H1 (cell line): Measurements from ENCODE around the gene GPR35. TPM values are rescaled to one million over a fixed set of nuclear protein-coding genes. Genes with fewer than 3 reads are reported as not detected.

Source experiments
- CTCF ChIA-PET: fragments of 300-600 bp; sonication (Branson Sonifier 250); formaldehyde crosslinking; loops from one replicate; lab custom pipeline; 2021; ENCODE audit not compliant: partially characterized antibody; lab: Charles Lee
- POLR2A ChIA-PET: fragments of 300-600 bp; sonication (Branson Sonifier 250); formaldehyde crosslinking; loops from one replicate; lab custom pipeline; 2021; ENCODE audit warnings: inconsistent platforms; ENCODE audit not compliant: partially characterized antibody; lab: Charles Lee
- DNase-seq, 2 experiments: peaks; one replicate each; pipeline versions ENCODE4 v3.0.0 to v3.0.0-alpha.2; 2010 to 2022; ENCODE audit warnings: low spot score in 2 of 2, low read depth in 1 of 2, mixed read lengths in 1 of 2
- FAIRE-seq: peaks from 2 replicates; lab custom pipeline; 2011; peaks lifted over from hg19 to GRCh38; lab: Jason Lieb, UNC
- H2AFZ ChIP-seq: 2 replicates; pipeline ENCODE4 v1.8.1; 2012; ENCODE audit warnings: low read length, inconsistent platforms
- H2AK5ac ChIP-seq: 2 replicates; pipeline ENCODE4 v1.6.1; 2013; ENCODE audit warnings: low read depth, low read length
- H2BK120ac ChIP-seq: replicated peaks from 2 replicates; pipeline ENCODE3; 2013; ENCODE audit warnings: low read depth, low read length, inconsistent platforms
- H2BK12ac ChIP-seq: 2 replicates; pipeline ENCODE4 v1.6.1; 2013; ENCODE audit warnings: low read depth, low read length
- H2BK15ac ChIP-seq: 2 replicates; pipeline ENCODE4 v1.6.1; 2013; ENCODE audit warnings: low read length
- H2BK20ac ChIP-seq: 2 replicates; pipeline ENCODE4 v1.6.1; 2013; ENCODE audit warnings: low read length
- H2BK5ac ChIP-seq: 2 replicates; pipeline ENCODE4 v1.6.1; 2013; ENCODE audit warnings: low read depth, low read length
- H3K14ac ChIP-seq: 2 replicates; pipeline ENCODE4 v1.6.1; 2013; ENCODE audit warnings: inconsistent platforms; ENCODE audit not compliant: insufficient read length
- H3K18ac ChIP-seq: 2 replicates; pipeline ENCODE4 v1.6.1; 2013; ENCODE audit warnings: low read length; ENCODE audit errors: extremely low read depth
- H3K23ac ChIP-seq: 2 replicates; pipeline ENCODE4 v1.6.1; 2013; ENCODE audit warnings: inconsistent platforms; ENCODE audit not compliant: insufficient read length
- H3K23me2 ChIP-seq: 2 replicates; pipeline ENCODE4 v1.6.1; 2013; ENCODE audit warnings: low read depth, low read length
- H3K27ac ChIP-seq: 2 replicates; pipeline ENCODE4 v1.6.1; 2011; ENCODE audit warnings: low read depth, low read length, inconsistent platforms
- H3K27me3 ChIP-seq, 4 experiments: replicated peaks in 1 of 4; 1 replicate in 1 of 4; 2 replicates in 3 of 4; pipeline versions ENCODE4 v1.6.1 to v1.8.1; 2011 to 2013; ENCODE audit warnings: low read length in 3 of 4, mild to moderate bottlenecking in 3 of 4, inconsistent platforms in 2 of 4, mixed read lengths in 2 of 4, moderate library complexity in 1 of 4; ENCODE audit not compliant: control insufficient read depth in 3 of 4, insufficient read depth in 3 of 4; ENCODE audit errors: extremely low read depth in 1 of 4
- H3K36me3 ChIP-seq, 4 experiments: 2 replicates each; pipeline versions ENCODE4 v1.6.1 to v1.8.1; 2011 to 2013; ENCODE audit warnings: mild to moderate bottlenecking in 4 of 4, low read length in 3 of 4, moderate library complexity in 2 of 4, control low read depth in 1 of 4, inconsistent platforms in 1 of 4; ENCODE audit not compliant: insufficient read depth in 4 of 4, control insufficient read depth in 2 of 4
- H3K4ac ChIP-seq: replicated peaks from 2 replicates; pipeline ENCODE3; 2013; ENCODE audit warnings: low read length, low read depth, mixed read lengths, inconsistent platforms; ENCODE audit not compliant: insufficient read length
- H3K4me1 ChIP-seq, 4 experiments: replicated peaks in 1 of 4; 1 replicate in 1 of 4; 2 replicates in 3 of 4; pipeline versions ENCODE4 v1.6.1 to v1.8.1; 2011 to 2013; ENCODE audit warnings: low read length in 3 of 4, inconsistent platforms in 2 of 4, mixed read lengths in 1 of 4; ENCODE audit not compliant: insufficient read depth in 4 of 4, control insufficient read depth in 3 of 4
- H3K4me2 ChIP-seq, 2 experiments: 2 replicates each; pipeline versions ENCODE4 v1.6.1 to v1.8.1; 2011 to 2013; ENCODE audit warnings: low read depth in 2 of 2, low read length in 2 of 2, control low read depth in 1 of 2, inconsistent platforms in 1 of 2, mild to moderate bottlenecking in 1 of 2; ENCODE audit not compliant: insufficient read depth in 1 of 2
- H3K4me3 ChIP-seq, 4 experiments: fragments of 200-600, 300-600 bp in 1 of 4; sonication (generic), shearing (Covaris generic), sonication (Bioruptor Twin) in 1 of 4; 2 replicates each; pipeline versions ENCODE4 v1.5.1 to v1.8.1; 2011 to 2016; ENCODE audit warnings: low read length in 4 of 4, low read depth in 3 of 4, control low read depth in 2 of 4, inconsistent platforms in 2 of 4, mild to moderate bottlenecking in 2 of 4, mixed read lengths in 1 of 4, moderate library complexity in 1 of 4; ENCODE audit not compliant: insufficient read depth in 2 of 4; ENCODE audit errors: extremely low read depth in 1 of 4
- H3K56ac ChIP-seq: replicated peaks from 2 replicates; pipeline ENCODE3; 2013; ENCODE audit warnings: low read depth, mild to moderate bottlenecking, mixed read lengths, low read length, inconsistent platforms; ENCODE audit not compliant: insufficient read length
- H3K79me1 ChIP-seq: 2 replicates; pipeline ENCODE4 v1.6.1; 2013; ENCODE audit warnings: low read depth, low read length, control low read depth
- H3K79me2 ChIP-seq, 2 experiments: 2 replicates each; pipeline versions ENCODE4 v1.6.1 to v1.8.1; 2012 to 2013; ENCODE audit warnings: low read length in 2 of 2, mild to moderate bottlenecking in 2 of 2, inconsistent platforms in 1 of 2; ENCODE audit not compliant: insufficient read depth in 2 of 2, control insufficient read depth in 1 of 2
- H3K9ac ChIP-seq, 4 experiments: replicated peaks in 1 of 4; 1 replicate in 1 of 4; 2 replicates in 3 of 4; pipeline versions ENCODE4 v1.6.1 to v1.8.1; 2011 to 2013; ENCODE audit warnings: low read depth in 3 of 4, low read length in 3 of 4, control low read depth in 2 of 4, mild to moderate bottlenecking in 2 of 4, moderate library complexity in 2 of 4, inconsistent platforms in 1 of 4; ENCODE audit errors: extremely low read depth in 1 of 4
- H3K9me3 ChIP-seq, 2 experiments: 2 replicates each; pipeline versions ENCODE4 v1.6.1 to v1.8.1; 2012 to 2013; ENCODE audit warnings: mild to moderate bottlenecking in 2 of 2, moderate library complexity in 2 of 2, control low read depth in 1 of 2, inconsistent platforms in 1 of 2, low read depth in 1 of 2, low read length in 1 of 2, mixed read lengths in 1 of 2; ENCODE audit not compliant: insufficient read depth in 2 of 2
- H4K20me1 ChIP-seq, 2 experiments: replicated peaks in 1 of 2; 2 replicates each; pipeline versions ENCODE3 to v1.8.1; 2011 to 2013; ENCODE audit warnings: inconsistent platforms in 2 of 2, low read length in 2 of 2, mild to moderate bottlenecking in 1 of 2; ENCODE audit not compliant: insufficient read depth in 2 of 2, control insufficient read depth in 1 of 2
- H4K5ac ChIP-seq: 2 replicates; pipeline ENCODE4 v1.6.1; 2013; ENCODE audit warnings: low read length, low read depth, mixed read lengths, inconsistent platforms; ENCODE audit not compliant: insufficient read length
- H4K8ac ChIP-seq: 2 replicates; pipeline ENCODE4 v1.8.0; 2013; ENCODE audit warnings: mild to moderate bottlenecking, moderate library complexity, low read length, inconsistent platforms; ENCODE audit not compliant: insufficient read depth; ENCODE audit errors: extremely low read depth
- H4K91ac ChIP-seq: replicated peaks from 2 replicates; pipeline ENCODE3; 2013; ENCODE audit warnings: low read length, mixed read lengths, inconsistent platforms; ENCODE audit not compliant: insufficient read length
- BRCA1 ChIP-seq: IDR thresholded peaks from 2 replicates; pipeline ENCODE4 v1.6.1; 2012; ENCODE audit warnings: low read depth, low read length, improper control_type of control experiment
- CEBPB ChIP-seq: IDR thresholded peaks from 2 replicates; pipeline ENCODE4 v1.6.1; 2012; ENCODE audit warnings: low read depth, low read length
- FOSL1 ChIP-seq: IDR thresholded peaks from 2 replicates; pipeline ENCODE4 v1.6.1; 2011; ENCODE audit warnings: mild to moderate bottlenecking, low read depth, low read length, moderate library complexity; ENCODE audit not compliant: insufficient read depth
- KDM4A ChIP-seq: IDR thresholded peaks from one replicate; pipeline ENCODE4 v1.7.1; 2012; ENCODE audit warnings: low read depth, mild to moderate bottlenecking, moderate library complexity, low read length, inconsistent platforms; ENCODE audit not compliant: severe bottlenecking
- RXRA ChIP-seq: IDR thresholded peaks from 2 replicates; pipeline ENCODE4 v1.6.1; 2011; ENCODE audit warnings: low read depth, mild to moderate bottlenecking, low read length, moderate library complexity; ENCODE audit not compliant: insufficient read depth
- TEAD4 ChIP-seq: IDR thresholded peaks from 2 replicates; pipeline ENCODE4 v1.6.1; 2012; ENCODE audit warnings: low read depth, low read length, inconsistent platforms, mixed read lengths
- WGBS, 2 experiments: shearing (Covaris generic) in 1 of 2; methylation state at CpG; one replicate each; pipeline versions ENCODE4 v1.1.6 to v1.1.7; 2013 to 2015; ENCODE audit warnings: low lambda C conversion rate in 2 of 2, mixed read lengths in 2 of 2, inconsistent platforms in 1 of 2, low coverage in 1 of 2, missing lambda C conversion rate in 1 of 2; ENCODE audit not compliant: insufficient replicate concordance in 2 of 2, insufficient coverage in 1 of 2, insufficient read length in 1 of 2; ENCODE audit errors: extremely low coverage in 1 of 2, missing lambda C conversion rate in 1 of 2; 5-methylcytosine and 5-hydroxymethylcytosine counted together
- polyA plus RNA-seq, 7 experiments: library from polyadenylated mRNA; depleted of rRNA in 3 of 7; stranded (reverse) in 5 of 7; unstranded in 2 of 7; fragments of >200 nt in 5 of 7; fragments of 200-250 nt in 2 of 7; gene quantifications; 1 replicate in 5 of 7; 2 replicates in 1 of 7; 4 replicates in 1 of 7; pipeline versions ENCODE4 v1.2.1 to v1.2.3, GENCODE V29; 2011 to 2013; ENCODE audit warnings: missing spikeins in 2 of 7, mixed read lengths in 2 of 7
- total RNA-seq: library from RNA; stranded (reverse); fragmentation: NEBNext Ultra II Directional; extraction: Animal tissue kit (Norgen Biotek cat#: 25700); gene quantifications from 2 replicates; pipeline ENCODE4 v1.2.1, GENCODE V29; 2021
- TF ChIP-seq, protein P1 (sequence below): IDR thresholded peaks from 2 replicates; pipeline ENCODE4 v1.6.1; 2011; ENCODE audit warnings: low read length, improper control_type of control experiment

GPR35 gene
- total and polyA plus RNA-seq, 2 of the 8 experiments (the other 6 are each of a cell fraction or from before 2014, with no cell fraction given) = 0.47 TPM; not detected in 1

DNA sequence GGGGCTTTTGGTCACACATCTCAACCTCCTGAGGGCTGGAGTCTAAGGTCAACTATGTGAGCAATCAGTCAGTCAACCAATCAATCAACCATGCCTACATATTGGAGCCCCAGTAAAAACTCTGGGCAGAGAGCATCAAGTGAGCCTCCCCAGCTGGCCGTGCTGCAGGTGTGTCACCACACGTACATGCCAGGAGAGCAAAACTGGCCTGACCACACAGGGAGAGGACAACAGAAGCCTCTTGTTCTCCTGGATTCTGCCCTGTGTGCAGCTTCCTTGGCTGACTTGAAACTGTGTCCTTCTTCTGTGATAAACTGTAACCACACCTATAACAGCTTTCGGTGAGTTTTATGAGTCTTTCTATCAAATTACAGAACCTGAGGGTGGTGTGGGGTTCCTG is 25.9 kb downstream of the GPR35 start:
- FAIRE-seq = no peak
- Histone ChIP-seq H4K91ac (no peak overlapping the region), H3K79me1 (no peaks in the 10 kb centered on the region), H4K20me1 (no peaks in the 10 kb centered on the region)
- no peak for TF ChIP-seq CEBPB
- TF ChIP-seq FOSL1 = no peak
- no peak for TF ChIP-seq TEAD4
- TF ChIP-seq KDM4A = no peak
- TF ChIP-seq, protein P1, sequence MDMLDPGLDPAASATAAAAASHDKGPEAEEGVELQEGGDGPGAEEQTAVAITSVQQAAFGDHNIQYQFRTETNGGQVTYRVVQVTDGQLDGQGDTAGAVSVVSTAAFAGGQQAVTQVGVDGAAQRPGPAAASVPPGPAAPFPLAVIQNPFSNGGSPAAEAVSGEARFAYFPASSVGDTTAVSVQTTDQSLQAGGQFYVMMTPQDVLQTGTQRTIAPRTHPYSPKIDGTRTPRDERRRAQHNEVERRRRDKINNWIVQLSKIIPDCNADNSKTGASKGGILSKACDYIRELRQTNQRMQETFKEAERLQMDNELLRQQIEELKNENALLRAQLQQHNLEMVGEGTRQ = no peak
- no peak for TF ChIP-seq BRCA1
- no peak for TF ChIP-seq RXRA
- TF ChIP-seq, all 59 proteins: peak for 0
- H2AFZ ChIP-seq = no peak overlapping the region
- no peak overlapping the region for H3K23ac ChIP-seq
- H3K56ac ChIP-seq = no peak overlapping the region
- no peak overlapping the region for H3K14ac ChIP-seq
- H2BK12ac ChIP-seq = no peak overlapping the region
- peaks cover 0 to 3% (median 1%) of the 10 kb centered on the region in 4 experiments; a peak in 2 of 7 replicates for H3K27me3 ChIP-seq
- H2BK15ac ChIP-seq = no peak overlapping the region
- H4K8ac ChIP-seq = no peak overlapping the region; the same call in 1 of the 2 replicates
- H3K23me2 ChIP-seq = no peaks in the 10 kb centered on the region
- no peak overlapping the region for H3K18ac ChIP-seq
- no peak overlapping the region for H2AK5ac ChIP-seq
- no peaks in the 10 kb centered on the region for H3K9me3 ChIP-seq
- no peak for DNase-seq
- H3K27ac ChIP-seq = no peak overlapping the region
- peaks cover 0 to 10% (median 6%) of the 10 kb centered on the region in 4 experiments; a peak in 5 of 7 replicates for H3K4me1 ChIP-seq
- H2BK20ac ChIP-seq = no peak overlapping the region
- ChIA-PET POLR2A (no interaction called here), CTCF (interaction anchor here (0.6 kb wide), 1 partner anchor 10 kb away, joined by 3 read pairs; no protein-coding TSS in a partner anchor)
- no peak overlapping the region for H3K4me3 ChIP-seq
- no peaks in the 10 kb centered on the region for H3K79me2 ChIP-seq
- no peak overlapping the region for H2BK120ac ChIP-seq
- no peaks in the 10 kb centered on the region for H3K36me3 ChIP-seq
- no peak overlapping the region for H4K5ac ChIP-seq
- no peak overlapping the region for H3K4me2 ChIP-seq
- no peak overlapping the region for H3K9ac ChIP-seq
- no peak overlapping the region for H3K4ac ChIP-seq
- WGBS, 2 experiments = 95% methylated on average over 3 of the region's 3 CpGs; no CpG with 5 or more reads in 1 of the 2 experiments
- H2BK5ac ChIP-seq = no peak overlapping the region
